ENCODE measurements around the gene ZCCHC9.
"Not testable (repeated sequence)": the region's sequence is repeated elsewhere in the genome, so short reads cannot be mapped to it uniquely, and the experiment has no call there.

Gene ZCCHC9

GRCh38 chr5:81310402-81311063 is 9.1 kb downstream of the ZCCHC9 start:
- peak; percentile 4 to 6 for DNase-seq

- no peak for DNase-seq
These were observed 11.9 kb downstream of the ZCCHC9 start for GRCh38 chr5:81313278-81313677.

DNA sequence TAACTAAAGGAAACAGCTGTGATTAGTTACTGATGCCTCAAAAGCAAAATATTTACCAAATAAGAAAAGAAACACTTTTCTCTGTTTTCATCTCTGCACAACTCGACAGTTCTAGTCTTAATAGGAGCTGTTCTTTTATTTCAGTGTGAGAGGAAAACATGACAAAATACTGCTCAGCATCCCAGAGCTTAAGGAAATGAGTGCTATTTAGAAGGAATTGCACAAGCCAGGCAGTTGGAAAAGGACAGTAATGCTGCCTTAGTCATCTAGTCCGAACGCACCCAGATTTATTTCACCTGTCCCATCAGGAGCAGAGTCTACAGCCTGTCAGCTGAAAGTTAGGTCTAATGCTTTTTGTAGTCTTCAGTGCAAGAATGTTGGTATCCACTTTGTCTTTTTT is 12.3 kb downstream of the ZCCHC9 start:
- DNase-seq = no peak

DNA sequence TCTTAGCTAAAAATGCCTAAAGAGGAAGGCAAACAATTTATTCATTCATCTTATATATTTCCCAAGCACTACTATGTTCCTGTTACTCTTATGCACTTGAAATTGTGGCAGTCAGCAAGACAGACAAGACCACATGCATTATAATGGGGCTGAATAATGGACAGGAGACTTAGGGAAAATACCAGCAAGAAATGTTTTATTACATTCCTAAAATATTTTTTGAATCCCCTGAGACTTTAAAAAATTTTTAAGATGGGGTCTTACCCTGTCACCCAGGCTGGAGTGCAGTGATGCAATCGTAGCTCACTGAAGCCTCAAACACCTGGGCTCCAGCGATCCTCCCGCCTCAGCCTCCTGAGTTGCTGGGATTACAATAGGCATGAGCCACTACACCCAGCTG is 13.2 kb downstream of the ZCCHC9 start:
- DNase-seq = no peak

GRCh38 chr5:81315336-81315735 is 13.9 kb downstream of the ZCCHC9 start:
- no peak for DNase-seq

DNA sequence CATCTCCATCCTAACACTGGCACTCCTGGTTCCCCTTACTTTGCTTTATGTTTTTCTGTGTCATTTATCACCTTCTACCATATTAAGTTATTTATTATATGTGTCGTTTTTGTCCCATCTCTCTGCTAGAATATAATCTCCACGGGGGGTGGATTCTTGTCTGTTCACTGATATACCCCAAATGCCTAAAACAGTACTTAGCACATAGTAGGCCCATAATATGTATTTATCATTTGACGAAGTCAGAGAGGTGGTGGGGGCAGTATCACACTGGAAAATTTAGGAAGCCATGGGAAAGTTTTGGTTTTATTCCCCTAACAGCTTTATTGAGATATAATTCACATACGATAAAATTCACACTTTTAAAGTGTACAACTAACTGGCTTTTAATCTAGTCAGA is 14.4 kb downstream of the ZCCHC9 start:
- no peak for DNase-seq

DNA sequence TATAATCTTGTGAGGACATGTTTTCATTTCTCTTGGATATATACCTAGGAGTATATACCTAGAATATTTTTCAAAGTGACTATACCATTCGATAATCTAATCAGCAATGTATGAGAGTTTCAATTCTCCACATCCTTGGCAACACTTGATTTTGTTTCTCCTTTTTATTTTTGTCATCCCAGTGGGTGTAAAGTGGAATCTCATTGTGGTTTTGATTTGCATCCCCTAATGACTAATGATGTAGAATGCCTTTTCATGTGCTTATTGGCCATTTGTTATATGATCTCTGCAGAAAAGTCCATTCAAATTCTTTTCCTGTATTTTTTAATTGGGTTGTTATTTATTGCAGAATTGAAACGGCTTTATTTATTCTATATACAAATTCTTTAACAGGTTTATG is 15.2 kb downstream of the ZCCHC9 start:
- DNase-seq = no peak

DNA sequence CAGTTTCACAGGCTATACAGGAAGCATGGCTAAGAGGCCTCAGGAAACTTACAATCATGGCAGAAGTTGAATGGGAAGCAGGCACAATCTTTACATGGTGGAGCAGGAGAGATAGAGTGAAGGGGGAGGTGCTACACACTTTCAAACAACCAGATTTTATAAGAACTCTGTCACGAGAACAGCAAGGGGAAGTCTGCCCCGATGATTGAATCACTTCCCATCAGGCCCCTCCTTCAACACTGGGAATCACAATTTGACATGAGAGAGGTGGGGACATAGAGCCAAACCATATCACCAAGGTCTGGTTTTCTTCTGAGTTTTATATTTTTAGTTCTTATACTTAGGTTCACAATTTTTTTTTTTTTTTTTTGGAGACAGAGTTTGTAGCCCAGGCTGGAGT is 16.1 kb downstream of the ZCCHC9 start:
- DNase-seq = no peak

DNA sequence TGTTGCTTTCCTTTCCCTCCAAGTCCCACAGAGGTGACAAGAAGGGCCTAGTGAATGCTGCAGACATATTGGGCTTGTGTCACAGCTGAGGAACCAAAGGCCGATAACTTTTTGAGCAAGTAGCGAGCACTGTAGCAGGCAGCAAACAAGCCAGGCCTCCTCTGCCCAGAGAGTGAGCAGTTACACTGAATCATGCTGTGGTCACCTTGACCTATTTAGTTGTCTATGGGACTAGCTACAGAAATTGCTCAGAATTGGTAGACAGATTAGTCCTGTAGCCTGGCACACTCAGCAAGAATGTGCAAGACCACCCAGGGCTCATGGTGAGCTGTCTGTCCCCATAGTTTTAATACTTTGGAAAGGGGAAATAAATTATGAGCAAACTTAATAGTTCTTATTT is 25.2 kb downstream of the ZCCHC9 start:
- no peak for DNase-seq

DNA sequence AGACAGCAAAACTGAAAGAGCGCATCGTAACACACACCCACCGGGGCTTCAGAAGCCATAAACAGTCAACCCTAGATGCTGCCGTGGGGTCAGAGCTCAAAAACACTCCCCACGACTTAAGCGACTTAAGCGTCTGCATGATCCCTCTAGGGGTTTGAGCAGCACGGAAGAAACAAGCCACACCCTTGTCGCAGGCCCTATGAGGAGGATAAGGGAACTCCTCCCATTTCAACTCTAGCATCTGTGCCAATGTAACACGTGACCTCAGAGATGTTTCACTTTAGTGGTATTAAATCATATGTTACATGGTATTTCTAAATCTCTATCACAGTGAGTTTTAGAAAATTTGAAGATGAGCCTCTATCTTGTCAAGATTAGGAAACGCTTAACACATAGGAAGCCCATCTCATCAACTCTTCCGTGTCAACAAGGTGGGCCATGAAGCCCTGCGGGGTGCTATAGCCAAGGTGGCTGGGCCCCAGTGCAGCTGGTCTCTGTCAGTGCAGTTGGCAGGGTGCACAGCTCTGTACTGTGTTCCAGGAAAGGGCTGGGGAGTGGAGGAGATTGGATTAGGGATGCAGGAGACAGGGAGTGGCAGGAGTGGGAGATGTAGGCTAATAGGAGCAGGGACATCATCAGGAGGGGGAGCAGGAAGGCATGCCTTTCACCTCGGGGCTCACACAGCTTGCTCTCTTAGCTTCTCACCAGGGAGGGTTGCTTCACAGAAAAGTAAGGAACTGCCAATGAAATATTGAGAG is 33.1 kb downstream of the ZCCHC9 start:
- no peak for DNase-seq

DNA sequence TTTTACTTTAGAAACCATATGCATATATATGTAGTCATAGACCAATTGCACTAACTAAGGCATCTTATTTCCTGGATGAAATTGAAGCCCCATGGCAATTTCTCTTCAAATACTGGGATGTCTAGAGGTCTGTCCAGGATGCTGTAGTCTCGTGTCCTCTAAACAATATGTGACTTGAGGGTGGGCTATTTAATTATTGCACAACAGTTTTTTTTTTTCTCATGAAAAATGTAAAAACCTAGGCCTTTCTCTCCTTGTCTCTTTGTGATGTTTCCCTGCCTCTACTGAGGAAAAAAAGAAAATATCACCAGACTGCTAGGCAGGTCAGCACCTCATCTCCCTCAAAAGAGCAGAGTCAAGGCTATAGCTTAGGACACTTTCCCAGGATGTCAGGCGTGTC is 34.6 kb downstream of the ZCCHC9 start:
- DNase-seq = no peak

DNA sequence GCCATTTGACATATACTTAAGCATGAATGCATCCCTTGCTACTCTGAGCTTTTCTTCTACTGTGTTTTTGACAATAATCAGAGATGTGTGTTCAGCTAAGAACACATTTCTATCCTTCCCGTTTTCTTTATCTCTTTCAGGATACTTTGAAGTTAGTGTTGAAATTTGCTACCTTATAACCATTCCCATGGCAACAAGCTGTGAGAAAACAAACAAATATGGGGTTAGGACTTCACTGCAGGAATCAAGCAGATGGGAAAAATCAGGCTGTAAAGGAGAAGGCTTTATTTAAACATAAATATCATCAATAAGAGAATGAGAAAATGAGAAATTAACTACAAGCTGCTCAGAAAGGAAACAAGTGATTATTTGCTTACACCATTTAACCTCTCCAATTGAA is 35.2 kb downstream of the ZCCHC9 start:
- DNase-seq = no peak

- DNase-seq = no peak
These were observed 36.4 kb downstream of the ZCCHC9 start for GRCh38 chr5:81337803-81338202.

- DNase-seq = not testable (repeated sequence)
These were observed 36.8 kb downstream of the ZCCHC9 start for GRCh38 chr5:81338213-81338612.

DNA sequence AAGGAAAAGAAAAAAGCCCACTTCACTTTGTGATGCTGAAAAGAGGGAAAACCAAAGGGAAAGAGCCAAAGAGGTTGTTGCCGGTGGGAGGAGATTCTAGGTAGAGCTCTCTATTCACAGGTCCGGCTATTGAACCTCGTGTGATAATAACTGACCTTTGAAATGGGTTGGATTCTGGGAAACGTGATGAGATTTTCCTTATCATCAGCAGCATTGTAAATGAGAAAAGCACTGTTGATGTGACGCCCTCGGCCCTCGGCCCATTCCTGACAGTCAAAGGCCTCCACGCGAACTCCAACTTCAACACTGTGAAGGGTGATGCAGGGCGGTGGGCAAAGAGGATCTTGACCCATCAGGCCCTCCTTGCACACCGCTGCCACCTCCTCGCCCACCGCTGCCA is 43.3 kb downstream of the ZCCHC9 start:
- no peak for DNase-seq

GRCh38 chr5:81345411-81346003 is 44.1 kb downstream of the ZCCHC9 start:
- no peak for DNase-seq

DNA sequence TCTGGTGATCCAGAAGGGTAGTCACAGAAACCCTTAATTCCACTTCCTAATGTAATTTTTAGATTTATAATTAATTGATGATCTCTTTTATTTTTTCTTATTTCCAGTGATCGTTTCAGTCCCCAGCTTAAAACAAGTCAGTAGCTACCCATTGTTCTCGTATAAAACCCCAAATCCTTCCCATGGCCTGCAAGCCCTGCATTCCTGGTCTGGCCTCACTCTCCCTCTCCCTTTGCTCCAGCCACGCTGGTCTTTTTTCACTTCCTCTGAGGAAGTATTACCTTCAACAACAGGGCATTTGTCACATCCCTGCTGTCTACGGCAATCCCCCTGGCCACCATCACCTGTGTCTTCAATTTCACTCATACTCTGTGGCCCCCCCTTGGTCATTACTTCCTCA is 47.8 kb downstream of the ZCCHC9 start:
- no peak for DNase-seq

GRCh38 chr5:81350507-81350906 is 49.1 kb downstream of the ZCCHC9 start:
- DNase-seq = no peak

DNA sequence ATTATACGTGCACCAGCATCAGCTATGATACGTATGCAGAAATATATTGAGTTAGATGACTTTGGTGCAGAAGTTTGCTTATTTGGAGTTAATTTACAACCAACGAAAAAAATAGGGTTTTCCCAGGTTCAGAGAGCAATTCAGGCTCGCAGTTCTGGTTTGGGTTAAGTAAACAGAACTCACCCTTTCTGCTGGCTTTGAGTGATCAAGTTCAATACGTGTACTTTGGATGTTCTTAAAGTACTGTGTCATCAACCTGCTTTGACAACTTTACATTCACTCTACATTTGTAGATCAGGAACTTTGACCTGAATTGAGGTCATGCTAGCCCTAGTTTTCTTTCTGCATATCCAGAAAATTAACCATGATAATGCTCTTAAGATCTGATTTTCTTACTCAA is 51.8 kb downstream of the ZCCHC9 start:
- no peak for DNase-seq

- DNase-seq = no peak
These were observed 52.7 kb downstream of the ZCCHC9 start for GRCh38 chr5:81354093-81354492.

DNA sequence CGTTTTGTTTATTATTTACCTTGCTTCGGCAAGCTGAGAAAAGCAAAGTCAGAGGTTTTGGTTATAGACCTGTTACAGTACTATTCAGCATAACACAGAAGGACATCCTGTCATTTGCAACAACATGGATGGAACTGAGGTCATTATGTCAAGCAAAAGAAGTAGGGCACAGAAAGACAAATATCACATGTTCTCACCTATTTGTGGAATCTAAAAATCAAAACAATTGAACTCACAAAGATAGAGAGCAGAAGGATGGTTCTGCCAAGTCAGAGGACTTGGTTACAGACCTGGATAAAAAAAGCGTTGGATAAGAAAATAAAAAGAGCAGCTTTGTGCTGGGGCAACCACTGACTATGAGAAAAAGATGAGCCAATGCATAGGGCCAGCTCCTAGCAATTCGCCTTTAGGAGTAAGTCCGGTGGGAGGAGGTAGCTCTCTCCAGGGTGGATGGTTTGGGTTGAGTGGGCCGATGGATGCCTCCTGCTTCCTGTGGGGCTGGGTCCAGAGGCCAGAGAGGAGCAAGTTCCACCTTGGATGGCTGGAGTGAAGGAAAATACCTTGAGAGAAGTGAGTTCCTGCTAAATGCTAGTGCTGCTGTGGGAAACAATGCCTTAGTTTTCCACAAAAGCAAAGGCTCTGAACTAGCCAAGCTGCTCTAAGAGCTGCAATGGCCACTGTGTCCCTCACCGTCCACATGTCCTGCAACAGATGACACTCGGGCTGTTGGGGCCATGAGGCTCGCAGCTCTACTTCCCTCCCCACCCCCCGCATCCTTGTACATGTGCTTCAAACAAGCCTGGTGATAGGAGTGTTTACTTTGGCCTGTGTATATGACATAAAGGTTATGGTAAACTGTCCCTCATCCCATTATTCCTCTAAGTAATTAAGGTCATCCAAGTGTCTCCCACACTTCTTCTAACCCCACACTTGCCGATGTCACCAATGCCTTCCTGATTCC is 54.2 kb downstream of the ZCCHC9 start:
- no peak for DNase-seq

GRCh38 chr5:81359108-81359507 is 57.7 kb downstream of the ZCCHC9 start:
- DNase-seq = no peak

GRCh38 chr5:81359881-81360280 is 58.5 kb downstream of the ZCCHC9 start:
- no peak for DNase-seq

Measured in NCI-H187 (cell line).